ENCODE results near the gene SH3PXD2A.

- TF ChIP-seq CTCF (IDR thresholded peaks at IDR 0.05) (no peak), EZH2 (IDR thresholded peaks at IDR 0.05) (no peak), EZH2phosphoT487 (IDR thresholded peaks at IDR 0.05) (no peak)
These were observed 19.1 kb downstream of the SH3PXD2A start for GRCh38 chr10:103836273-103836672.

Data from neural progenitor cell (in vitro differentiated cells).